Astrocyte (in vitro differentiated cells and primary cell): Measurements from ENCODE around the gene ZP1. TPM values are rescaled to one million over a fixed set of nuclear protein-coding genes. Genes with fewer than 3 reads are reported as not detected.

Experiments
- DNase-seq: peaks from one replicate; pipeline ENCODE4 v3.0.0-alpha.2; 2010; ENCODE audit warnings: low read depth
- FAIRE-seq: peaks from 2 replicates; lab custom pipeline; 2011; peaks lifted over from hg19 to GRCh38; lab: Jason Lieb, UNC
- H2AFZ ChIP-seq: 2 replicates; pipeline ENCODE4 v1.6.0; 2012; ENCODE audit warnings: low read depth, low read length, inconsistent platforms
- H3K27ac ChIP-seq: 2 replicates; pipeline ENCODE4 v1.5.1; 2011; ENCODE audit warnings: low read depth, low read length, inconsistent platforms
- H3K27me3 ChIP-seq: 2 replicates; pipeline ENCODE4 v1.6.0; 2011; ENCODE audit warnings: low read length, inconsistent platforms; ENCODE audit not compliant: insufficient read depth
- H3K36me3 ChIP-seq: 2 replicates; pipeline ENCODE4 v1.5.1; 2011; ENCODE audit warnings: low read length, inconsistent platforms; ENCODE audit not compliant: insufficient read depth
- H3K4me1 ChIP-seq: 2 replicates; pipeline ENCODE4 v1.5.1; 2011; ENCODE audit warnings: low read length, inconsistent platforms; ENCODE audit not compliant: insufficient read depth
- H3K4me2 ChIP-seq: 2 replicates; pipeline ENCODE4 v1.6.0; 2012; ENCODE audit warnings: low read length, inconsistent platforms
- H3K4me3 ChIP-seq: 2 replicates; pipeline ENCODE4 v1.5.1; 2011; ENCODE audit warnings: low read depth, mild to moderate bottlenecking, low read length, inconsistent platforms; ENCODE audit not compliant: insufficient read depth
- H3K79me2 ChIP-seq: 2 replicates; pipeline ENCODE4 v1.6.0; 2012; ENCODE audit warnings: mild to moderate bottlenecking, low read length, inconsistent platforms; ENCODE audit not compliant: insufficient read depth
- H3K9ac ChIP-seq: 2 replicates; pipeline ENCODE4 v1.6.0; 2012; ENCODE audit warnings: mild to moderate bottlenecking, low read length, inconsistent platforms
- H3K9me3 ChIP-seq: 2 replicates; pipeline ENCODE4 v1.5.1; 2012; ENCODE audit warnings: low read depth, mild to moderate bottlenecking, low read length, inconsistent platforms; ENCODE audit not compliant: insufficient read depth
- H4K20me1 ChIP-seq: 2 replicates; pipeline ENCODE4 v1.6.0; 2012; ENCODE audit warnings: low read length, inconsistent platforms; ENCODE audit not compliant: insufficient read depth
- H3K27ac Mint-ChIP-seq: one replicate; pipeline ENCODE4 v1.8.0; 2021; ENCODE audit warnings: mild to moderate bottlenecking, mixed read lengths; ENCODE audit not compliant: unreplicated experiment
- H3K27me3 Mint-ChIP-seq: one replicate; pipeline ENCODE4 v1.8.0; 2021; ENCODE audit warnings: low read depth, mixed read lengths; ENCODE audit not compliant: unreplicated experiment
- H3K36me3 Mint-ChIP-seq: one replicate; pipeline ENCODE4 v1.8.0; 2021; ENCODE audit warnings: low read depth, mixed read lengths; ENCODE audit not compliant: unreplicated experiment
- H3K4me1 Mint-ChIP-seq: one replicate; pipeline ENCODE4 v1.8.0; 2021; ENCODE audit warnings: low read depth, mixed read lengths; ENCODE audit not compliant: unreplicated experiment
- H3K4me3 Mint-ChIP-seq: one replicate; pipeline ENCODE4 v1.8.0; 2021; ENCODE audit warnings: mild to moderate bottlenecking, moderate library complexity, mixed read lengths; ENCODE audit not compliant: unreplicated experiment
- H3K9me3 Mint-ChIP-seq: one replicate; pipeline ENCODE4 v1.8.0; 2021; ENCODE audit warnings: mild to moderate bottlenecking, mixed read lengths; ENCODE audit not compliant: unreplicated experiment
- CTCF ChIP-seq: IDR thresholded peaks from 2 replicates; pipeline ENCODE4 v1.5.1; 2011; ENCODE audit warnings: low read depth, mild to moderate bottlenecking, inconsistent platforms, low read length, moderate library complexity; ENCODE audit not compliant: insufficient read depth
- EZH2 ChIP-seq: IDR thresholded peaks from 2 replicates; pipeline ENCODE4 v1.6.1; 2012; ENCODE audit warnings: mild to moderate bottlenecking, low read length, inconsistent platforms; ENCODE audit not compliant: insufficient read depth
- total RNA-seq: library from RNA; stranded (reverse); gene quantifications from 2 replicates; pipeline ENCODE4 v1.2.1, GENCODE V29; 2021

The ZP1 gene
- total RNA-seq, 1 donor from 2014 or later: not detected

DNA sequence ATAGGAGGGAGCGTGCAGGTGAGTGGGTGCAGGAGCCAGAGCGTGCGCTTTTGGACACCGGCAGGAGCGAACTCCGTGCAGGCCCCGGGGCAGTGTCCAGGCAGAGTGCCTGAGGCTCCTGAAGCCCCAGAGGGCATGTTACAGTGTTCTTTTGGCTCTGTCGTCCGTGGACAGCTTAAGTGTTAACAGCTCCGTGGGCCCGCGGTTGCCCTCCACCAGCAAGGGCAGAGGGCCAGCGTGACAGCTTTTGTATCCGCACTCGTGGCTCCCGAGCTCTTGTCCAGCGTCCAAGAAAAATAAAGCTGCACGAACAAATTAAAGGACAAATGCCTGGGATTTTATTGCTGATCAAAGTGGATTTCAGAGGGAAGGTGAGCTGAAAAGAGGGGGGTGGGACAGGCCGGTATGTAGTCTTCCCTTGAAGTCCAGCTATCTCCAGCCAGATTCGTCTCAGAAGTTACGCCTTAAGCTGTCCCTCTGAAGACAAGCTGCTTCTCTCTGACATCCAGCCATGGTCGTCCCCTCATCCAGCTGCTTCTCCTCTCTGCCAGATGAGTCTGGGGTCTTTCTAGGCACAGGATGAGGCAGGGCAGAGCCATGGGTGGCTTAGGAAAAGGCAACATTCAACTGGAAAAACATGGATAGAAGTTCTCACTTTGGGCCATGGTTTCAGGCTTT is 45.6 kb downstream of the ZP1 start:
- H3K4me3 Mint-ChIP-seq: peak overlapping the region; percentile 100
- H3K79me2 ChIP-seq: peaks cover 35% of the 10 kb centered on the region
- peak overlapping the region; percentile 84 for H3K27ac ChIP-seq
- TF ChIP-seq CTCF: no peak
- TF ChIP-seq EZH2: no peak
- no peak for DNase-seq
- FAIRE-seq: no peak
- peaks cover 23% of the 10 kb centered on the region for H3K4me1 ChIP-seq
- peaks cover 7% of the 10 kb centered on the region for H3K4me1 Mint-ChIP-seq
- no peaks in the 10 kb centered on the region for H3K9me3 ChIP-seq
- H2AFZ ChIP-seq: peak overlapping the region; percentile 82
- H3K36me3 ChIP-seq: no peaks in the 10 kb centered on the region
- peak overlapping the region; percentile 86 for H3K4me2 ChIP-seq
- H3K27me3 ChIP-seq: peaks cover 6% of the 10 kb centered on the region
- no peak overlapping the region for H3K27ac Mint-ChIP-seq
- H3K4me3 ChIP-seq: peak overlapping the region; percentile 66
- H4K20me1 ChIP-seq: peaks cover 7% of the 10 kb centered on the region
- peaks cover 32% of the 10 kb centered on the region for H3K27me3 Mint-ChIP-seq
- no peaks in the 10 kb centered on the region for H3K36me3 Mint-ChIP-seq
- peak overlapping the region; percentile 81 for H3K9ac ChIP-seq
- H3K9me3 Mint-ChIP-seq: peaks cover 7% of the 10 kb centered on the region

- Histone ChIP-seq H3K9ac (peak within 1 kb of the TSS; percentile 81), H3K4me2 (peak within 1 kb of the TSS; percentile 86), H3K4me1 (peaks cover 29% of the 10 kb centered on the region), H3K27me3 (peaks cover 6% of the 10 kb centered on the region), H4K20me1 (peaks cover 16% of the 10 kb centered on the region), H3K9me3 (no peaks in the 10 kb centered on the region), H3K79me2 (peaks cover 45% of the 10 kb centered on the region), H2AFZ (peak within 1 kb of the TSS; percentile 82), H3K36me3 (no peaks in the 10 kb centered on the region), H3K27ac (peak within 1 kb of the TSS; percentile 84), H3K4me3 (peak within 1 kb of the TSS; percentile 66)
- H3K36me3 Mint-ChIP-seq: no peaks in the 10 kb centered on the region
- H3K27ac Mint-ChIP-seq: peak within 1 kb of the TSS; percentile 88
- peaks cover 4% of the 10 kb centered on the region for H3K9me3 Mint-ChIP-seq
- TF ChIP-seq CTCF (no peak), EZH2 (no peak)
- peak; percentile 78 for DNase-seq
- H3K27me3 Mint-ChIP-seq: peaks cover 22% of the 10 kb centered on the region
- no peak for FAIRE-seq
- H3K4me3 Mint-ChIP-seq: peak within 1 kb of the TSS; percentile 100
- peaks cover 9% of the 10 kb centered on the region for H3K4me1 Mint-ChIP-seq
Observed at GRCh38 chr11:60913793-60914632, 46.7 kb downstream of the ZP1 start, which contains the start of gene TMEM109. Gene TMEM109, plus strand, starts transcription at chr11:60914158. Its CDS starts 5,536 bp downstream, at chr11:60919694.
